ENCODE results near the gene BEX4.
A peak's percentile ranks its signal among the peaks of the same experiment; 100 is the strongest.
"Not testable (repeated sequence)": the region's sequence is repeated elsewhere in the genome, so short reads cannot be mapped to it uniquely, and the experiment has no call there.

The BEX4 gene
- 21.8 to 41.8 reads per million in 2 donors for total RNA-seq

GRCh38 chrX:103214870-103215424 is at the start of gene BEX4:
Gene BEX4, plus strand, starts transcription at chrX:103215108. Its CDS starts 1,046 bp downstream, at chrX:103216154.
- DNase-seq: peak; percentile 71

GRCh38 chrX:103170216-103170615 is 44.7 kb upstream of the BEX4 start:
- DNase-seq: no peak

GRCh38 chrX:103171353-103171752 is 43.6 kb upstream of the BEX4 start:
- DNase-seq: no peak

DNA sequence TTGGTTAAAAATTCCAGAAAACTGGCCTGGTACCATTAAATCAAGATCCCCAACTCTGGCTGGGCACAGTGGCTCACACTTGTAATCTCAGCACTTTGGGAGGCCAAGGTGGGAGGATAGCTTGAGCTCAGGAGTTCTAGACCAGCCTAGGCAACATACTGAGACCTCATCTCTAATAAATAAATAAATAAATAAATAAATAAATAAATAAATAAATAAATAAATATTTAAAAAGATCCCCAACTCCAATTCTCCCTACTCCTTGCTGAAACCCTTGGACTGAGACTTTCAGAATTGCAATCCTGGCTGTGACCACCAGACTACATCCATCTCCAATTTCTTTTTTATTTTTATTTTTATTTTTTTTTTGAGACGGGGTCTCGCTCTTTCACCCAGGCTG is 39.7 kb upstream of the BEX4 start:
- DNase-seq: not testable (repeated sequence)

- DNase-seq: peak; percentile 44
Measured at GRCh38 chrX:103175944-103176753, 38.8 kb upstream of the BEX4 start.

DNA sequence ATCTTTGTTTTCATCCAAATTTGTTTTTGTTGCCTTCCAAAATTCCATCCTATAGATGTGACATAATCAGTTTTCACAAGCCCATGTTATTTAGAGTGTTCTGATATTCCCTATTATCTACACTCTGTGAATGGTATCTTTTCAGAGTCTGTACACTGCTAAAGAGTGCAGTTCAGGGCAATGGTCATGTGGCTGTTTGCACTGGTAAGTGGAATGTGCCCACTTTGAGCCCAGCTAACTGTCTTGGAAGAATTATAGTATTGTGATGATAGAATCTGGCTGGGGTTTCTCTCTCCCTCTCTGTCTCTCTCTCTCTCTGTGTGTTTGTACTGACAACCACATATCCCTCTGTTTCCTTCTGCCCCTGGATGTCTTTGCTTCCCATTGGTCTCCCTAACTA is 37.4 kb upstream of the BEX4 start:
- no peak for DNase-seq

- no peak for DNase-seq
Measured at GRCh38 chrX:103183912-103184311, 31.0 kb upstream of the BEX4 start.

GRCh38 chrX:103187953-103188475 is 26.9 kb upstream of the BEX4 start:
- no peak for DNase-seq

GRCh38 chrX:103197721-103198306 is 17.1 kb upstream of the BEX4 start:
- DNase-seq: no peak

DNA sequence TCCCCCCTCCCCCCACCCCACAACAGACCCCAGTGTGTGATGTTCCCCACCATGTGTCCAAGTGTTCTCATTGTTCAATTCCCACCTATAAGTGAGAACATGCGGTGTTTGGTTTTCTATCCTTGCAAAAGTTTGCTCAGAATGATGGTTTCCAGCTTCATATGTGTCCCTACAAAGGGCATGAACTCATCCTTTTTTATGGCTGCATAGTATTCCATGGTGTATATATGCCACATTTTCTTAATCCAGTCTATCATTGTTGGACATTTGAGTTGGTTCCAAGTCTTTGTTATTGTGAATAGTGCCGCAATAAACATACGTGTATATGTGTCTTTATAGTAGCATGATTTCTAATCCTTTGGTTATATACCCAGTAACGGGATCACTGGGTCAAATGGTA is 16.2 kb upstream of the BEX4 start:
- not testable (repeated sequence) for DNase-seq

- DNase-seq: no peak
Measured at GRCh38 chrX:103201041-103201440, 13.9 kb upstream of the BEX4 start.

DNA sequence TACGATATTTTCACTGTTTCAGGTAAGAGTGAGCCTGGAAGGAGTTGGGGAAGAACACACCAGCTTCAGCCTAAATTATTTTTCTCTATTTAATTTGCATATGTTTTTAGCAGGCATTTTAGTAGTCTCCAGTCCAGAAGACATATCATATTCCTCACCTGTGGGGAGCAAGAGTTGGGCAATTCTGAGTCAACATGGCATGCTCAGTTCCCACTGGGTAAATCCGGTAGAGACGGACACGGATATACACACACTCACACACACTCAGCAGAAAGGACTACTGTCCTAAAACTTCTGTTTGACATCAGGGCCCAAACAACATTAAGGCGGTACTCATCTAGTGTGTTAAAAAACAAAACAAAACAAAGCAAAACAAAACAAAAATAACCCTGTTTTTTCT is 4.9 kb upstream of the BEX4 start:
- DNase-seq: no peak

DNA sequence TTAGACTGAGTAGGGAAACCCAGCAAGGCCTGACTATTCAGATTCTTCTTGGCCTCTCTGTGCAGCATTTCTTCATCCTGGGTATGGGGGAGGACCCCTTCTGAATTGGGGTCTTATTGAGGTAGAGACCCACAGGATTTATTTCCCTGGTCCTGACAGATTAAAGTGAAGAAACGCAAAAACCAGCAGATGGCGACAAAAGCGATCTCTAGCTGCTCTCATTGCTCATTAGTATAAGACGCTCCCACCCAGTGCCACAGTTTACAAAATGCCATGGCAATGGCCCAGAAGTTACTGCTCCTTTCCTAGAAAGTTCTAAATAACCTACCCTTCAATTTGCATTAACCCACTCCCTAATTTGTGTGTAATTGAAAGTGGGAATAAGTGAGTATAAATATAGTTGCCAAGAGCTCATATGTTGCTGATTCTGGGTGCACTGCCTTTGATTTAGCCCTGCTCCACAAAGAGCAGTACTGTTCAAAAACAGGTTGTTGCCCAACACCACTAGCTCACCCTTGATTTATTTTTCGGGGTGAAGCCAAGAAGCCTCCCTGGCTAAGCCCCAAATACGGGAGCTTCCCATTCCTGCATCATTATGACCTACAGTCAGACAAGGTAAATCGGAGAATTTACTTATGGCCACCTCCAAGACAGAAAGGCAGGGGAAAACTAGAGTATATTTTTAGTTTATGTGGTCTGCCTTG is 3.7 kb upstream of the BEX4 start:
- no peak for DNase-seq

DNA sequence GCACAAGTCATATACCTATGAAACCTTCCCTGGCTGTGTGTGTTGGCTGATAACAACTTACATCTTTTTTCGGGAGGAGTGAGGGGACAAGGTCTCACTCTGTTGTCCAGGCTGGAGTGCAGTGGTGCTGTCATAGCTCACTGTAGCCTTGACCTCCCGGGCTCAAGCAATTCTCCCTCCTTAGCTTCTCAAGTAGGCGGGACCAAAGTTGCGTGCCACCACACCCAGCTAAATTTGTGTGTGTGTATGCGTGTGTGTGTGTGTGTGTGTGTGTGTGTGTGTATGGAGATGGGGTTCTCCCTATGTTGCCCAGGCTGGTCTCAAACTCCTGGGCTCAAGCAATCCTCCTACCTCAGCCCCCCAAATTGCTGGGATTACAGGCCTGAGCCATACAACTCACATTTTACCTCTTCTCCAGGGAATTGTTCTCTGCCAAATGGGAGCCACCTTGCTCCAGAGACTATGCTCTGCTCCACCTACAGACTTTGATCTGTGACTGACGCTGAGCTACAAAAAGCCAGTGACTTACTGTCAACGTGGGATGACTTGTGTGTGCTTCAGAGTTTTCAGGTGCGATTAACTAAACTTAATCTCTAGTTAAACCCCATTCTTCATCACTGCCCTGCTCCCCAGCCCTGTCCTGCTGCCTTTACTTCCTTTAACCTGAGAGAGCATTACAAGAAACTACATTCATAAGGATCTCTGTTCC is 2.0 kb upstream of the BEX4 start:
- no peak for DNase-seq

DNA sequence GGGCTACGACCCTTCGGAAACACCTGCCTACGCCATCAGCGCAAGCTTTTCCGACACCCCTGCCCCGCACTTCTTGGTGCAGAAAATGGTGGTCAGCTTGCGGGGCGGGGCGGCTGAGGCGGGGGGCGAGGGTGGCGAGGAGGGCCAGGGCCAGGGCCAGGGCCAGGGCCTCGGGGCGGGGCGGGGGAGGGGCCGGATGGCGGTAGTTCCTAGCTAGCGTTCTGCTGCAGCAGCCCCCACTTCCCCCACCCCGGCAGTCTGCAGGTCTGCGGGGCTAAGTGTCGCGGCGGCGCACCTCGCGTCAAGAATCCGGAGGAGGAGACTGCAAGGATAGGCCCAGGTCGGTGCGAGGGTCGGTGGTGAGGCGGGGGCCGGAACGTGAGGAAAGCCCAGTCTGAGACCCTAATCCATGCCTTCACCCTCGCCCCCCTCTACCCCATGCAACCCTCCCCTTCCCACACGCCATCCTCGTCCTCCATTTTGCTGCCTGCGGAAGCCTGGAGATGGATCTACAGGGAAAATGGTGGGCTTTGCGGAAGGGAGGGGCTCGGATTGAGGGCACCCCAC is 600 bp downstream of the BEX4 start:
- peak; percentile 20 for DNase-seq

DNA sequence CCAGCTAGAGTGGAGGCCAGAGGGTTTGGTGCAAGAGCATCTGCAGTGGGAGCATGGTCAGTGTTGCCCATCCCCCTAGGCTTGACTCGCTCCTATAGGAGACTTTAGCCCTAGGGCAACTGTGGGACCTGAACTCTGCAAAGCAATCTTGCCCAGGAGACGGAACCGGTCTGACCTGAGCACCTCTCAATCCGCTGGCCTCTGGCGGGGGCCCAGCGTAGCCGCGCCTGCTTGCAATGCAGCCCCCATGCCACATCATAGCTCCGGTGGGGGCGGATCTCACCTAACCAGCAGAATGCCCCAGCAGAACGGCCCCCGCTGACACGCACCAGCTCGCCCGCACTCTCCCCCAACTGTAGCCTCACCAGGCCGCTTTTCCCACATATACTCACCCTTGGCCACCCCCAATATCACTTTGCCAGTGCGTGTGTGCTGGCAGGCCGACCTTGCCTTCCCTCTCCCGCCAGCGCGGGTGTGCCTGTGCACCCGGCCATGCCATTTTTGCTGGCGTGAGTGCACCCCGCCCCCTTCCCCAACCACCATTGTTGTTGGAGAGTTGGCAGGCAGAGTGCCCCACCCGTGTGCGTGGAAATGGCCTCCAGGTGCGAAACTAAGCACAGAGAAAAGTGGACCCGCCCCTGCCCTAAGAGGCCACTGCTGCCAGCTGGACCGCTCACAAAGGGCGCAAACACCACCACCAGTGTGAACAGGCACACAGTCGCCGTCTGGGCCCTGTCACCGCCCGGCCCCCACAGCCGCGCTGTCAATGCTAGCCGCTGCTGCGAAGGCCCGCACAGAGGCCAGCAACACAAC is 5.8 kb downstream of the BEX4 start:
- DNase-seq: no peak

- not testable (repeated sequence) for DNase-seq
Measured at GRCh38 chrX:103225918-103226317, 11.0 kb downstream of the BEX4 start.

- DNase-seq: no peak
Measured at GRCh38 chrX:103233263-103233662, 18.4 kb downstream of the BEX4 start.

GRCh38 chrX:103234869-103235268 is 20.0 kb downstream of the BEX4 start:
- no peak for DNase-seq

DNA sequence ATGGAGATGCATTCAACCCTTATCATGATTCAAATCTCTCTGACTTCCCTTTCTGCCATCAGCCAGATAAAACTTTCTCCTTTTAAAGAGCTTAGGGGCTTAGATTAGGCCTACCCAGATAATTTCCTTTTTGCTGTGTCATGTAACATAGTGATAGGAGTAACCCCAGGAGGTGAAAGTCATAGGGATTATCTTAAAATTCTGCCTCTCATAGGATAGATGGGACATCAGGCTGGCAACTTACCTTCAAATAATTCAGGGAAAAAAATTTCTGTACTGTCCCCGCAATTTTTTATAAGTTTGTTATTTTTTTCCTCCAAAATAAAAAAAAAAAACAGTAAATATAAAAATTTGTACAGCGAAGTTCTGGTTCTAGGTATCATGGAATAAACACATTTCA is 20.7 kb downstream of the BEX4 start:
- DNase-seq: not testable (repeated sequence)

DNA sequence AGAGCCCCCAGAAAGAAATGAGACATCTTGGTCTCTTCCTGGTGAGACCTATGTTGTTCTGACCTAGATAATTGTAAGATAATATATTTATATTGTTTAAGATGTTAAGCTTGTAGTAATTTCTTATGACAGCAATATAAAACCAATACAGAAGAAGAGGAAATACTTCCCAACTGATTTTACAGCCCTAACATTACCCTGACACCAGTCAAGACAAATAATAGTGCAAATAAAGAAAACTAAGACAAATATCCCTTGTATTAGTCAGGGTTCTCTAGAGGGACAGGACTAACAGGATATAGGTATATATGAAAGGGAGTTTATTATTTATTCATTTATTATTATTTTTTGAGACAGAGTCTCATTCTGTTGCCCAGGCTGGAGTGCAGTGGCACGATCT is 21.4 kb downstream of the BEX4 start:
- DNase-seq: no peak
